GM12873 (cell line): ENCODE data around the gene NDUFA11.

Source experiments
- TF ChIP-seq, protein P1 (sequence below): IDR thresholded peaks from 2 replicates; pipeline ENCODE4 v1.5.1; 2012; ENCODE audit warnings: low read depth, mild to moderate bottlenecking, moderate library complexity, low read length, control low read depth; ENCODE audit not compliant: insufficient read depth; ENCODE audit errors: missing control alignments

The NDUFA11 gene

DNA sequence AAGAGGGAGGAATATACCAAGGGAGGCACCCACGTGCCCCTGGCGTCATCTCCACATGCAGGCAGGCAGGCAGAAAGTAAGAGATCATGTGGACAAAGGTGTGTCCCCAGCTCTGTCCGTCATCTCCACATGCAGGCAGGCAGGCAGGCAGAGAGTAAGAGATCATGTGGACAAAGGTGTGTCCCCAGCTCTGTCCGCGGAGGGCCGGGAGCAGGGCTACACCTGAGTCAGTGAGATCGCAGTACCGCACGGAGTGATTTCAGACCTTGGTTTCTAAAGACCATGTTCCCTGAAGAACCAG lies 32.7 kb upstream of the NDUFA11 start:
- TF ChIP-seq, protein P1, sequence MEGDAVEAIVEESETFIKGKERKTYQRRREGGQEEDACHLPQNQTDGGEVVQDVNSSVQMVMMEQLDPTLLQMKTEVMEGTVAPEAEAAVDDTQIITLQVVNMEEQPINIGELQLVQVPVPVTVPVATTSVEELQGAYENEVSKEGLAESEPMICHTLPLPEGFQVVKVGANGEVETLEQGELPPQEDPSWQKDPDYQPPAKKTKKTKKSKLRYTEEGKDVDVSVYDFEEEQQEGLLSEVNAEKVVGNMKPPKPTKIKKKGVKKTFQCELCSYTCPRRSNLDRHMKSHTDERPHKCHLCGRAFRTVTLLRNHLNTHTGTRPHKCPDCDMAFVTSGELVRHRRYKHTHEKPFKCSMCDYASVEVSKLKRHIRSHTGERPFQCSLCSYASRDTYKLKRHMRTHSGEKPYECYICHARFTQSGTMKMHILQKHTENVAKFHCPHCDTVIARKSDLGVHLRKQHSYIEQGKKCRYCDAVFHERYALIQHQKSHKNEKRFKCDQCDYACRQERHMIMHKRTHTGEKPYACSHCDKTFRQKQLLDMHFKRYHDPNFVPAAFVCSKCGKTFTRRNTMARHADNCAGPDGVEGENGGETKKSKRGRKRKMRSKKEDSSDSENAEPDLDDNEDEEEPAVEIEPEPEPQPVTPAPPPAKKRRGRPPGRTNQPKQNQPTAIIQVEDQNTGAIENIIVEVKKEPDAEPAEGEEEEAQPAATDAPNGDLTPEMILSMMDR: no peak

DNA sequence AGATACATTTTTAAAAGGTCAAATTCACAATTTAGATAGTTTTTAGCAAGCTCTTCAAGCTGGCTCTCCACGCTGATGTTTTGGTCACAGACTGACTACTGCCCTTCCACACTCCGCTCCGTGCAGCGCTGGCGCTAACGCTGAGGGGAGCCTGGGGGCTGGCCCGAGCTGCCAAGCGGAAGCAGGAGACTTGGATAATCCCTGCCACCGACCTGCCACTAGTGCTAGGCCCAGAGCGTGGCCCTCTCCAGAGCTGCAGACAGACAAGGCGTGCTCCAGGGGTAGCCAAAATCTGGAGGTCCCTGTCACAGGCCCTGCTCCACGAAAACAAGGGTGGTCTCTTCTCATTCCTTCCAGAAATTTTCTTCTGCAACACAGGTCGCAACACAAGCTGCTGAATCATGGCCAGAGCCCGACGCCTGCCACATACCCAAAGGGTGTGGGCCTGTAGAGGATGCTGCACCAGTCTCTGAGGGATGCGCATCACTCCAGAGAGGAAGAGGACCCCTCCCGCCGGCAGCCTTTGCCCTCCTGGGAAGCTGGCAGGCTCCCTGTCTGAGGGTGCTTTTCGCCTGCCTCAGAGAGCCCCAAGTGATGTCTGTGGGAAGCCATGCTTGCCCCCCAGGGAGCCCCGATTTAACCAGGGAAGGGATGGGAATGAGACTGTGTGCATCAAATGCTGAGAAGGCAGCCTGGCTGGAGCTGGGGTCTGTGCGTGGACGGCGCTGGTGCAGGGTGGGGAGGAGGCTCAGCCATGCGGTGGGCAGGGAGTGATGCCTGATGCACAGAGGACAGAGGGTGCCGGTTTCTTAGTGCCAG lies 32.1 kb upstream of the NDUFA11 start:
- TF ChIP-seq, protein P1: no peak

DNA sequence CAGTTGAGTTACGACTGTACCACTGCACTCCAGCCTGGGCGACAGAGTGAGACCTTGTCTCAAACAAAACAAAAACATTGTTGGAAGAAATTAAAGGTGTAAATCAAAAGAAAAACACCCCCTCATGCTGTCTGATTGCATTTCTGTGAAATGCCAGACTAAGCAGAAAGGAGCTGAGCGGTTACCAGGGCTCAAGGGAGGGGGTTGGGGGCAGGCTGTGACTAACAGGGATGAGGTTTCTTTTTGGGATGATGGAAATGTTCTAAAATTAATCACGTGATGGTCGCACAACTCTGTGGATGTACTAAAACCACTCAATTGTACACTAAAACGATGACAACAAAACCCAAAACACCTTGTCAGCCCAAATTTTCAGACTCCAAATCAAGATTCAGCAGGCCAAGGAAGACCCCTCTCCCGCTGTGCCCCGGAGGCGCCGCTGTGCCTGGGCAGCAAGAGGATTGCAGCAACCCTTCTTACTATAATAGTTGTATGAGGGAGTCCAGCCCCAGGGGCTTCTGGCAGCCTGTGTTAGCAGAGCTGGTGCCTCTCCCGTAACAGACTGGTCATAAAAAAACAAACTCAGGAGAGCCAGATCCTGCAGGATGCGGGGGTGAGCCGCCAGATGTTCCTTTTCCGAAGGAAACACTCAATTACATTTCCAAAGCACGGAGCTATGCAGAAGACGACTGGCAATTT lies 31.3 kb upstream of the NDUFA11 start:
- TF ChIP-seq, protein P1: no peak

DNA sequence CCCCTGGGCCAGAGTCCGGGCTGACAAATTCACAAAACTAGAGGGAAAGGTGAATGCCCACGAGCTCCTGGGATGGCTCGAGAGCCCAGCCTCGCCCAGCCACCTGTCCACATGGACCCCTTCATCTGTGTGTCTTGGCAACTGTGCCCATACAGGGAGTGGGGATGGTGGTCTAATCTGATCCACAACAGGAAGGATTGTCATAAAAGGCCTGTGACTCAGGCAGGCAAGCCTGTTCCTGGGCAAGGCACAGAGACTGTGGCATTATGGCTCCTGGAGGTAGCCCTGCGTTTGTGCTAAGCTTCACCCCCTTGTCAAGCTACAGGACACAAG lies 30.4 kb upstream of the NDUFA11 start:
- TF ChIP-seq, protein P1: no peak

DNA sequence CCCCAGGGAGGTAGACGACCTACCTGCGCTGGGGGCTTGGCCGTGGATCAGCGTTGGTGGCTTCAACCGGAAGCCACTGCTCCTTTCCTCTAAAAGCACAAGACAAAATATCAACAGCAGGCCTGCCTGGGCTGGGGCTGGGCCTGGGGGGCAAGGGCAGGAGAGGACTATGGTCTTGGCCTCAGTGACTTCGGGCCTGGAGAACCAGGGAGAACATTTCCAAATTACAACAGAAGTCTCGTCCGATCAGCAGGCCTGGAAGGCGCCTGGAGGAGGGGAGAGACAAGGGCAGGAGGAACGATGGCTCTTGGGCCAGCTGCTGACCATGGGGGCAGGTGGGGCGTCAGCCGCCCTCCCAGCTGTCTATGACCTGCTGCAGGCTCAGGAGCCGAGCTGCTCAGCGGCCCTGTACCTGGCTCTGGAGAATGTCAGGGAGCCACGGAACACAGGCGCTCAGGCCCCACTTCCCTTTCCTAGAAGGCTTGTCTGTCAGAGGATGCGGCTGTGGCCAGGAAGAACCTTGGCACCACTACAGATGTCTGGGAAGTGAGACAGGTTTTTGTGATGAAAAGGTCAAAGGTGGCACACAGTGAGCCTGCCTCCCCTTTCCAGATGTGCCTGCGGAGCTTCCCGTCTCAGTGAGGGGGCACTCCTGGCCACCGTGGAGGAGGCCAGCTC lies 29.9 kb upstream of the NDUFA11 start:
- TF ChIP-seq, protein P1: no peak

DNA sequence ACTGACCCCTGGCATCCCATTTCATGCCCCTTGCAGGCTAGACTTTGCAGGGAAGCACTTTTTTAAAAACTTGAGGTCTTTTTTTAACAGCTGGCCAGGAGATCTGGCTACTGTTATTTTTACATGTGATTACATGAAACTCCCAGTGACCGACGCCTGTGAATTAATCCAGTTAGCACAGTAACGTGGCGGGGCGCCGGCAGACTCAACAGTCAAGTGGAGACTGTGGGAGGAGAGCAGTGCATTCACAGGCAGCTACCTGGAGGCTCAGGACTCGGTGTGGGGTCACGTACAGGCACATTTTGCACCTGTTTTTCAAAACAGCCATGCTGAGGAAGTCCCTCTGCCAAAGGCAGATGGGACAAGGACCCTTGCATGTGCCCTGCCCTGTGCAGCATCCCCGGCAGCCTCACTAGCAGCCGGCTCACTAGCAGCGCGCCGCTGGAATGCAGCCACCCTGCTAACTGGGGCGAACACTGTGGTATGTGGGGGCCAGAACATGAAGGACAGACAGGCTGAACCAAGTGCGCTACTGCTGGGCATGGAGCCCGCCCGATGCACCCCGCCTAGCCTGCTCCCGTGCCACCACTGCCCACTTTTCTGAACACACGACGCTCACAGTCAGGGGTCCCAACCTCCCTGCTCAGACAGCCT lies 29.1 kb upstream of the NDUFA11 start:
- TF ChIP-seq, protein P1: no peak

DNA sequence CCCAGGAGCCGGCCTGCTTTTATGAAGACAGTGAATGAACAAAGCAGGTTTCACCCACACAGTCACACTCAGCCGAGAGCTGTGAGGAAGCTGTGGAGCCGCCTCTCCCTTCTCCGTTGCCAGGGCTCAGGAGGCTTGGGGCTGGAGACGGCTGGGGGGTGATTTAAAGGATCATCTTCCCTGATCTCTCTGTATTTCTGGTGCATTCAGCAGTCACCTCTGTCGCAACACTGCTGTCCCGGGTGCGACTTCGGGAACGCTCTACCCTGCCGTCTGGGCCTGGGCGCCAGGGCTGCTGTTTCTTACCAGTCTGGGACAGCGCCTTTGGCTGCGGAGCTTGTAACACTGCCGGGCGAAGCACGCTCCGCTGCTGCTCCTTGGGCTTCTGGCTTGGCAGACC lies 28.6 kb upstream of the NDUFA11 start:
- TF ChIP-seq, protein P1: no peak
